Measurements from ENCODE around the gene NADSYN1.

Gene NADSYN1

DNA sequence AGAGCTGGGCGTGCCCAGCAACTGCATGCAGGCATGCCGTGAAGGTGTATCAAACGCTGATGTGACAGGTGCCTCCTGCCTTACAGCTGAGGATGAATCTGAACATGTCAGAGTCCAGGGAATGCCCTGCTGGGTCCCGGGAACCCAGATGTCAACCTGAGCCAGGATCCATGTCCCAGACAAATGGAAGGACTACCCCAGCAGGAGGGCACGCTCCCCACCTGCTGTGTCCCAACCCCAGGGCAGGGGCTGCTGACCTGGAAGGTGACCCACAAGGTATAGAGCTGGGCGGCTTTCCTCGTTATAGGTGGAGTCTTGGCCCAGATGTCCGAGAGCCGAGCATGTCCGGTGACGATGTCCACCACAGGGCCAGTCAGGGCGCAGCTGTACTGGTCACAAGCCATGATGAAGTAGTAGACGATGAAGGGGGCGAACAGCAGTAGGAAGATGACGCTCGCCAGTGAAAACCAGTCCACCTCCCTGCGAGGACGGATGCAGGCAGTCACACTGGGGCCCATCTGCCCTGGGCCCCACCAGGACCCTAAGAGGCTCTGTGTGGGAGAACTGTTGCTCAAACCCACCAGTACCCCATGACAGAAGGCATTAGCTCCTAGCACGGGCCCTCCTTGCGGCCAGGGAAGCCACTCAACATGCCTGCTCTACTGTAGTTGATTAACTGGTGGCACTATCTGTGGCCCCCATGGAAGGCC lies 9.1 kb upstream of the NADSYN1 start:
- Histone ChIP-seq H3K4me3 (ENCODE audit: low read depth in 1 of 2, low read length in 1 of 2) (no peak overlapping the region), H3K9me3 (no peaks in the 10 kb centered on the region), H3K36me3 (peaks cover 52% of the 10 kb centered on the region), H3K27me3 (no peaks in the 10 kb centered on the region), H3K4me1 (ENCODE audit: control insufficient read depth in 1 of 2, insufficient read depth in 1 of 2, low read depth in 1 of 2, low read length in 1 of 2) (peaks cover 16 to 23% of the 10 kb centered on the region in 2 experiments), H3K27ac (no peak overlapping the region)
- TF ChIP-seq, protein P1, sequence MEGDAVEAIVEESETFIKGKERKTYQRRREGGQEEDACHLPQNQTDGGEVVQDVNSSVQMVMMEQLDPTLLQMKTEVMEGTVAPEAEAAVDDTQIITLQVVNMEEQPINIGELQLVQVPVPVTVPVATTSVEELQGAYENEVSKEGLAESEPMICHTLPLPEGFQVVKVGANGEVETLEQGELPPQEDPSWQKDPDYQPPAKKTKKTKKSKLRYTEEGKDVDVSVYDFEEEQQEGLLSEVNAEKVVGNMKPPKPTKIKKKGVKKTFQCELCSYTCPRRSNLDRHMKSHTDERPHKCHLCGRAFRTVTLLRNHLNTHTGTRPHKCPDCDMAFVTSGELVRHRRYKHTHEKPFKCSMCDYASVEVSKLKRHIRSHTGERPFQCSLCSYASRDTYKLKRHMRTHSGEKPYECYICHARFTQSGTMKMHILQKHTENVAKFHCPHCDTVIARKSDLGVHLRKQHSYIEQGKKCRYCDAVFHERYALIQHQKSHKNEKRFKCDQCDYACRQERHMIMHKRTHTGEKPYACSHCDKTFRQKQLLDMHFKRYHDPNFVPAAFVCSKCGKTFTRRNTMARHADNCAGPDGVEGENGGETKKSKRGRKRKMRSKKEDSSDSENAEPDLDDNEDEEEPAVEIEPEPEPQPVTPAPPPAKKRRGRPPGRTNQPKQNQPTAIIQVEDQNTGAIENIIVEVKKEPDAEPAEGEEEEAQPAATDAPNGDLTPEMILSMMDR (IDR thresholded peaks at IDR 0.05), result no peak

DNA sequence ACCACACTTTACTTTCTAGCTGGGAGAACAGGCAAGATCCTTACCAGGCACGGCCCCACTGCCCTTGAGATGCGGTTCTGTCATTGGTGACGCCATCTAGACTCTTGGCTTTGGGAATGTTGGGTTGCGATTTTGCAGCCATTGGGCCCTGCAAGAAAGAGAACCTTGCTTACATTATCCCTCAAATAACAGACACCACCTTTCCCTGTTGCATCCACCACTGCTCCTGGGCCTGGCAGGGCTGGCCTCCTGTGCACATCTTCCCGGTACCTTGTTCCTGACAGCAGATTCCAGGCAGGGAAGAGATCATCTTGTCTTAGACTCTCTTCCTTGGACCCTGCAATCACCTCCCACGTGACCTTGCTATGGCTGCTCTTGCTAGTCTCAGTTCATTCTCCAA lies 8.2 kb upstream of the NADSYN1 start:
- no peaks in the 10 kb centered on the region for H3K27me3 ChIP-seq
- no peaks in the 10 kb centered on the region for H3K9me3 ChIP-seq
- H3K27ac ChIP-seq, result no peak overlapping the region
- peaks cover 43% of the 10 kb centered on the region for H3K36me3 ChIP-seq
- no peak overlapping the region for H3K4me3 ChIP-seq (ENCODE audit: low read depth in 1 of 2, low read length in 1 of 2)
- peaks cover 25 to 30% of the 10 kb centered on the region in 2 experiments for H3K4me1 ChIP-seq (ENCODE audit: control insufficient read depth in 1 of 2, insufficient read depth in 1 of 2, low read depth in 1 of 2, low read length in 1 of 2)
- TF ChIP-seq, protein P1 (IDR thresholded peaks at IDR 0.05), result no peak

- Histone ChIP-seq H3K4me1 (ENCODE audit: control insufficient read depth in 1 of 2, insufficient read depth in 1 of 2, low read depth in 1 of 2, low read length in 1 of 2) (peaks cover 36 to 43% of the 10 kb centered on the region in 2 experiments), H3K27me3 (no peaks in the 10 kb centered on the region), H3K27ac (no peak overlapping the region), H3K9me3 (no peaks in the 10 kb centered on the region), H3K4me3 (ENCODE audit: low read depth in 1 of 2, low read length in 1 of 2) (no peak overlapping the region), H3K36me3 (peaks cover 29% of the 10 kb centered on the region)
- TF ChIP-seq, protein P1 (IDR thresholded peaks at IDR 0.05), result no peak
Observed at GRCh38 chr11:71446150-71446549, 6.9 kb upstream of the NADSYN1 start.

DNA sequence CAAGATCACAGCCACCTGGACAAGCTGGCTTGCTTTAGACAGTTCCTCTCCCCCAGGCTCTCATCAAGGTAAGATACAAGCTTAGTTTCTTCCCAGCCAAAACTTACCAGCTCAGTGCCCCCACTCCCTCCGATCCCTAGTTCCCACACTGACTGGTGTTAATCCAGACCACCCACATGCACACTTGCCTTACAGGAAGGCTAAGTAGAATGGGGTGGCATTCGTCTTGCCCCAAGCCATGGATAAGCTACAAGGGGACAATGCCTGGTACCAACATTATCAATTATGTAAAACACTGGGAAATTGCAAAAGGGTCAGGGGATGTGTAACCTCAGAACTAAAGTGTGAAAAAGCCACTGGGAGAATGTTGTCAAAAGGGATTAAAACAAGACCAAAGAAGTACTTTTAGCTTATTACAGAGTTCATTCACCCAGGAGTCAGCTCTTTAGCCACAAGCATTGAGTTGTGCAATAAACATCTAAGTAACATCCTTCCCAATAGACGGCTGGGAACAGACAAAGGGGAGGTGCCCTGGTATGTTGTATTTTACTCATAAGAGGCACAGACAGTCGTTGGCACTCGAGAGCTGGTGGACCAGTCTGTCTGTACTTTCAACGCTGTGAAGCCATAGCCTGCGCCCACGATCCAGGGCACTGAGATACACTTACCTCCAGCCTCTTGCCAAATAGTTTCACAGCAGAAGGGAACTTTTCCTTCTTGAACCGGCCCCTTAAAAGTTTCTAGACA lies 5.9 kb upstream of the NADSYN1 start:
- TF ChIP-seq, protein P1 (IDR thresholded peaks at IDR 0.05), result no peak
- peaks cover 20% of the 10 kb centered on the region for H3K36me3 ChIP-seq
- peak overlapping the region; percentile 93 to 96 for H3K4me3 ChIP-seq (ENCODE audit: low read depth in 1 of 2, low read length in 1 of 2)
- peak overlapping the region; percentile 93 for H3K27ac ChIP-seq
- H3K4me1 ChIP-seq (ENCODE audit: control insufficient read depth in 1 of 2, insufficient read depth in 1 of 2, low read depth in 1 of 2, low read length in 1 of 2), result peaks cover 46 to 53% of the 10 kb centered on the region in 2 experiments
- H3K9me3 ChIP-seq, result no peaks in the 10 kb centered on the region
- H3K27me3 ChIP-seq, result no peaks in the 10 kb centered on the region

- Histone ChIP-seq H3K9me3 (no peaks in the 10 kb centered on the region), H3K4me1 (ENCODE audit: control insufficient read depth in 1 of 2, insufficient read depth in 1 of 2, low read depth in 1 of 2, low read length in 1 of 2) (peaks cover 51 to 59% of the 10 kb centered on the region in 2 experiments), H3K27ac (peak overlapping the region; percentile 93), H3K36me3 (peaks cover 16% of the 10 kb centered on the region), H3K4me3 (ENCODE audit: low read depth in 1 of 2, low read length in 1 of 2) (peak overlapping the region; percentile 93 to 96), H3K27me3 (no peaks in the 10 kb centered on the region)
- TF ChIP-seq, protein P1 (IDR thresholded peaks at IDR 0.05), result no peak
Observed at GRCh38 chr11:71447791-71448256, 5.2 kb upstream of the NADSYN1 start.
